NCI-H510A (cell line): ENCODE data around the gene NKAIN2.

Experiments
- DNase-seq: peaks from one replicate; lab custom pipeline; 2025; lab: John Stamatoyannopoulos, UW

Gene NKAIN2

DNA sequence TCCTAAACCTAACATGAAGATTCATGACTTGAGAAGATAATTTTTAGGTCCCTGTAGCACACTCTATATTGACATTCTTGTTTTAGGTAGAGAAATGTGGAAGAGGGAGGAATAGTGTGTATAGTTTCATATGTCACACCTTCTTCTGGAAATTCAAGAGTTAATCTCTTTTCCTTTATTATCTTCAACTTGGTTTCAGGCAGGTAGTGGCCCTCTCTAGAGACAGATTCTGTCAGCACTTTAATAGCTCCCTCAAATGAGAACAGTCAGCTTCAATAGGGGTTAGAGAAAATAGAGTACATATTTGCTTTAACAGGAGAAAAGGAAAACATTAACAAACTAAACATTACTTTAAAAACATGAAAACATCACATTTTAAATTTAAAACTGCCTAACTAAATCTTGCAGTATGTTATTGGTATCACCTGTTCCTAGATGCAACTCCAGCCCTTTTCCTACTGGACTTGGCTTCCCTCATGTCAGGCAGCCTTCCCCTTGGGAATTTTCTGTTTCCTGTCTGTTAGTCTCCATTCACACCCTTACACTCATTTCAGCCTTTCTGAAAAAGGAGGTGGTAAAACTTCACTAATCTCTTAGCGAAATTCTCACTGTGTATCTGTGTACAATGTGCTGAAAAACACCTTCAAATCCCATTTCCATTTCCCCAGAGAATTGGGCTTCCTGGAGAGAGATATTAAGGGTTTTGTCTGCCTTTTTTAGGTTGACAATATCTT is 966.3 kb downstream of the NKAIN2 start:
- DNase-seq: no peak

DNA sequence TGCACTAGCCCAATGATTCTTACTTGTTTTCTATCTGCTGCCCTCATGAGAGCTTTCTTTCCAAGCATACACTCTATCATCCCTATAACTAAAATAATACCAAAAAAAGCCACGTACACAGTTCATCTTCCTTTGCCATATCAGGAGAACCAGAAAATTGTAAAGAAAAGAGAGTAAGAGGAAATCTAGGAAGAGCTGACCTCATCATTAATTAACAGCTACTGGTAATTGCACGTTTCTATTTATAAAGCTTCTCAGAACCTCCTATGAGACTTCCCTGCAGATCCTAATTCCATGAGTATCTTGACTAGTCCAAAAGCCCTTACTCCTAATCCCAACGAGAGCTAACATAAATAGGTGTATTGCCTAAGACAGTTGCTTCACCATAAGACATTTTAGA is 967.1 kb downstream of the NKAIN2 start:
- DNase-seq: no peak

DNA sequence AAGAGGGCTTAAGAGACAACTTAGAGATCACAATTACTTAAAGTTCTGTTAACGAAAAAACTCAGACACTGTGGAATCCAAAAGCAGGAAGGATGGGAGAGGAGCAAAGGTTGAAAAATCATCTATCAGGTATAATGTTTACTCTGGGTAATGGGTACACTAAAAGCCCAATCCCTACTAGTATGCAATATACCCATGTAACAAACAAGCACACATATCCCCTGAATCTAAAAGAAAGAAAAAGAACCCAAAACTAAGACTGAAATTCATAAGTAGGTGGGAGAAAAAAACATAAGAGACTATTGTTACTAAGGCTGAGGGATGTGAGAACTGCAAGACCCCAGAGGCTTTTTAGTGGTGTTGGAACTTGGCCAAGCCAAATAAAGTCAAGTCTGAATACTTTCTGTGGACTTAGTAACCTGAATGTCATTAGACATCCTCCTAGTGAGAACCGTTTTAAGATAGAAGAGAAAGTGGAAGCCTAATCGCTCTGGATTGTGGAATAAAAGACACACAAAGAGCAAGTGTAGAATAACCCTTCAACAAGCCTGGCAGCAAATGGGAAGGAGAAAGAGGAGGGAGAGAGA is 969.2 kb downstream of the NKAIN2 start:
- DNase-seq: no peak

DNA sequence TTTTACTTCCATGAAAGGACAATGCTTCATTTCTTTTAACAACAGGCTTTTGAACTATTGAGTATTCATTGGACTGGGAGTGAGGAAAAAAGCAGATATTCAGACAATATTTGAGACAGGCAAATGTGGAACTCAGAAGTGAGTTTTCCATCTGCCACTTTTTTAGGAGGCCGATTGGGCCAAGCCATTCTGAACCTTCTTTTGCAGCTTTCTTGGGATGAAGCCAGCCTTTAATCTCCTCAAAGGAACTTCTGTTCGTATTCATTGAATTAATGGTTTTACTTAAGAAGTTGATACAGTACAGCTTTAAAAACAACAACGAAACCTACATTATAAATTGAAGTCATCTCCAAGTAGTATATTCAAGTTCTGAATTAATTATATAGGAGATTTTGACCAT is 971.5 kb downstream of the NKAIN2 start:
- DNase-seq: no peak

DNA sequence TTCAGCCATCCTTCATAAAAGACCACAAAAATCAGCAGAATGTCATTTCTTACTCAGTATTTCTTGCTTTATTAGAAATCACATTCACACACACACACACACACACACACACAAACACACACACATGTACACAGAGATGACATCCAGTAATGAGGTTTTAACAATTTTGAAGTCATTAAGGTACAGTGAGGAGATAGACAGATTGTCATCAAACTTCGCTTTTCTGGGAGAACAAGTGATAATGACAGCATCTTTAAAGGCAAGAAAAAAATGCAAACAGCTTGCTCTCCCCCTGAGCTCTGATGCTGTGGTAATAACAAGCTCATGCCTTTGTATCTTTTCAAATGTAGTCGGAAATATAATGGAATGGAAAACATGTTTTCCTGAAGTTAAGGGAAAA is 974.2 kb downstream of the NKAIN2 start:
- DNase-seq: no peak

DNA sequence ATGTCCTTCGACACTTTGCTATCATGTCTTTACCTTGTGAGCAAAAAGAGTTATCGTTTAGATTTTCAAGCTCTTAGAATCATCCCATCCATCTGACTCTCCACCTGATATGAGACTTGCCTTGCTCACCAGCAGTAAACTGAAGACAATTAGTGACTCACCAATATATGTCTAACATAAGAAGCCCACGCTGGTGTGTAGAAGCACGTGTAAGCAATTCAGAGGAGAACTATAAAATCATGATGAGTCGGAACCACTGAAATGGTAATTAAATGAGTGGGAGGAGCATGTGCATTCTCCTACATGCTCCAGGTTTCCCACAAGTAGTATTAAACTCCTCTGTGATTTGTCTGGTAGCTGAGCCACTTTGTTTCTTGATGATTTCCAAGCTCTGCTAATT is 977.0 kb downstream of the NKAIN2 start:
- DNase-seq: no peak

DNA sequence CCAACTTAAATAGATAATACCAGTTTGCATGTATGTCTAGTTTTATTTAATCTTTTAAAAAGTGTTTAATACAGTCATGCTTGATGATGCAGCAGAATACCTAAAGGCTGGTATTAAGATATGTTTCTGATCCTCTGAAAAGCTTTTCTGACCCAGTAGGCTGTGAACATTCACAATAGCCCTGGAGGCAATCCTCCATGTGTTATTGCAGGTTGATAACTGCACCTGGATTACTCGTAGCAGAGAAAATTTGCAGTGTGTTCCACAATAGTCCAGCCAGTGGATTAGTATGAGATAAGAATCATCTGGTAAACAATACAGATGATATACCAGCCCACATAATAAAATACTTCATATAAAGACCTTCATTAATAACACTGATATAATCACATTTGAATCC is 979.7 kb downstream of the NKAIN2 start:
- DNase-seq: no peak

DNA sequence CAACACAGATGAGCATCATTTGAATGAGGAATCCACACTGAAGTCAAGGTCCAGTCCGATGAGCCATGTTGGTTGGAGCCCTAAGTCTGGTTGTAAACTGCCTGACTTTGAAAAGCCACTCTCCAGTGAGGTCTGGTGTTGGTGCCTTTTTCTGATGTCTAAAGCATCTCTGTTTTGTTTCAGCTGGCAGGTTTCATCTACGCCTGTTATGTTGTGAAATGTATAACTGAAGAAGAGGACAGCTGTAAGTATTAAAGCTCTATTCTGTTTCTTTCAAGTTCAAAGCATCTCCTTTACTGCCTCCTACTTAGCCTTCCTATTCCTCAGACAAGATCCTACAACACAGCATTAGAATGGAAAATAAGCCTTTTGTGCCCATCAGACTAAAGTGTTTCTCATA is 987.5 kb downstream of the NKAIN2 start:
- no peak for DNase-seq

DNA sequence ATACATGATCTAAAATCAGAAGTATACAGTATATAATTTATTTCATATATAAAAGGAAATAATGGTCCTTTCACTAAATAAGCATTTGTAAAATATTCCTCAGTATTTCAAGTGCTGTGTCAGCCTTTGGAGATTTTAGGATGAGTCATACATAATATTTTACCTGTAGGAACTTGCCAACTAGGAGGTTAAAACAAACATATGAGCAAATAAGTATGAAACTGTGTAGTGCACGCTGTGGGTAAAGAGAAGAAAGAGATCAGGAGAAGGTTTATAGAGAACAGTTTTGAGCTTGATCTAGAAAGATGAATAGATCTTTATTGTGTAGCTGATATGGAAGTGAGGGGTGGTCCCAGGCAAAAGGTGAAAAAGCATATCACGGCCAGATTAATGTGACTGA is 988.7 kb downstream of the NKAIN2 start:
- DNase-seq: no peak

DNA sequence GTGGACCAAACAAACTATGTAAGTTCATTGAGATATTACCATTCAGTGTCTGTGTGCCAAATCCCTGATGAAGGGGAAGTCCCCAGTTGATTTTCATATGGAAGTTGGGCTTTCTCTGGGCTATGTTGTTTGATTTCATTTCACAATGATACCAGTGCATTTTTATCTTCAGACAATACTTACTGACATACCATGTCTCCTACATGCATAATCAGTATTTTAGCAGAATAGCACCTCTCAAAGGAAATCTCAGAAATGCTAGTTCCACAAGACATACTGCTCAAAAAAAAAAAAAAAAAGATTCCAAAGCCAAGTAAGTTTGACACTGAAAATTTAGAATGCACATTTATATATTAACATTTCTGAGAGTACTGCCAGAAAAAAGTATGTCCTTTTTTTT is 989.7 kb downstream of the NKAIN2 start:
- no peak for DNase-seq

DNA sequence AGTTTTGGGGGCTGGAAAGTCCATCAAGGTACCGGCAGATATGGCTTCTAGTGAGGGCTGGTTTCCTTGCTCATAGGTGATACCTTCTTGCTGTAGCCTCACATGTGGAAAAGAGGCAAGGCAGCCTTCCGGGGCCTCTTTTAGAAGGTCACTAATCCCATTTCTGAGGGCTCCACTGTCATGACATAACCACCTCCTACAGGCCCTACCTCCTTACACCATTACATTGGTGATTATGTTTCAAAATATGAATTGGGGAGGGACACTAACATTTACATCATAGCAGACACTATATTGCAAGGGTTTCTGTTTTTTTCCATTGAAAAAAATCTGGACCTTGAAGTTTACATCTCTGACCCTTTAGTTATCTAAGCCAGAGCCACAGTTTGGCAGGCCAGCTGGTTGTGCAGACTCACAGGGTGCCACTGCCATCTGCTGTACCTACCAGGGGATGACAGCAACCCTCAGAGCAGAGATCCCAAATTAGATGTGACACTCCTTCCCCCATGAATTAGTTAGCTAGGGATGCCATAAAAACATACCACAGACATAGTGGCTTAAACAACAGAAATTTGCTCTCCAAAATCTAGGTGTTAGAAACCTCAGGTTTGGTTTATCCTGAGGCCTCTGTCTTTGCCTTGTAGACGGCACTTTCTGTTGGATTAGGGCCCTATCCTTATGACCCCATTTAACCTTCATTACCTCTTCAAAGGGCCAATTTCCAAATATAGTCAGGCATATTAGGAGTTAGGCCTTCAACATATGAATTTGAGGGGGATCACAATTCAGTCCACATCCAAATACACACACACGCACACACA is 992.2 kb downstream of the NKAIN2 start:
- no peak for DNase-seq

DNA sequence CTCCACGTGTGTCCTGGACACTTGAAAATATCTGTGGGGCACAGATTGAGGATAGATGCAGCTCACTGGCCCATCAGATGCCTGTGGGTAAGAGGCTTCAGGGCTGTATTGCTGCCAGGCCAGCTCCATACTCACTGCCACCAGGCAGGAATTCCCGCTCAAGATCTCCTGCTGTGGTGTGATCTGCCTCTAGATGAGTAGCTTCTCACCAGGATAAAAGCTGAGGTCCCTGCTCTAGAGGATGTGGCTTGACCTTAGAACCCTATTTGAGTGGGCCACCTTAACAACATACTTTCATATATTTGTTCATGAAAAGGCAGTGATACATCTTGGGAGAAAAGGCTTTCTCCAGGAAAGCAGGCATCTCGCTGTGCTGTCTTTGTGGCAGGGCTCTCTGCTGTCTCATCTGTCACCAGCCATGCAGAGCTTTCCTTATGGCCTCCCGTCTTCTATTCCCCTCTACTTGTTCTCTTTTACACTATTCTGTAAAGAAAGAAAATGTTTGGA is 992.9 kb downstream of the NKAIN2 start:
- no peak for DNase-seq

DNA sequence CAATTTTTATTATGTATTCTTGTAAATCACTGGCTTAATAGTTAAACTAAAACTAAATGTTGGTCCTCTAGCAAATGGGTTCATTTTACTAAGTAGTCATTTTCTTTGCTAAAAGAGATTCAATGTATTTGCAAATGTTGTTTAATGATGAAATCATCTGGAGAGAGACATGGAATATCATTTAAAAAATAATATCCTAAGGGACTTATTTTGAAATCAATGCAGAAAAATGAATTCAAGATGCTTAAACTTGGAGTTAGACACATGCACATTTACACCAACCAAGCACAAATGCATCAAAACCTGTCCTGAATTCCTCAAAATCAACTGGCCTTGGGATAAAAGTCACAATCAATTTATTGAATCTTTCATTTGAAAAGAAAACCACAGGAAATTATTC is 993.6 kb downstream of the NKAIN2 start:
- DNase-seq: no peak

DNA sequence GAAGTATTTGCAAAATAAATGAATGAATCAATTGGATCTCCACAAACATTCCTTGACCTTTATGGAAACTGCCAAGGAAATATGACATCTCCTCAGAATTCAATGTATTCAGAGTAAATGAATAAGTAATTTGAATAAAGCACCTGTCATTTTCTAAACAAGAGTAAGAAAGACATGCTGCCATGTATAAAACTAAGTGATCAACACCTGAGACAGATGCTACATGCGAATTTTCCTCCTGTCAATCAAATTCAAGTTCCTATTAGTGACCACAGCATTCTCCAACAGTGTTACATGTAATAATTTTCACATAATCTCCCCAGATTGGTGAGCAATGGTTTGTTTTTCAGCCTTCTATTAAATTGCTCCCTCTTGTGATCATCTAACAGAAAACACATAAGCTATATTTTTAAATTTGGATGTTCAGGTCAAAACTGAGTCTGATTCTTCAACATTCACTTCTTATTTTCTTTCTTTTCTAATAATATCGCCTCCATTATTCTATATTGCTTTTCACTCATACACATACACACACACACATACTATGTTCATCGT is 995.4 kb downstream of the NKAIN2 start:
- DNase-seq: no peak

DNA sequence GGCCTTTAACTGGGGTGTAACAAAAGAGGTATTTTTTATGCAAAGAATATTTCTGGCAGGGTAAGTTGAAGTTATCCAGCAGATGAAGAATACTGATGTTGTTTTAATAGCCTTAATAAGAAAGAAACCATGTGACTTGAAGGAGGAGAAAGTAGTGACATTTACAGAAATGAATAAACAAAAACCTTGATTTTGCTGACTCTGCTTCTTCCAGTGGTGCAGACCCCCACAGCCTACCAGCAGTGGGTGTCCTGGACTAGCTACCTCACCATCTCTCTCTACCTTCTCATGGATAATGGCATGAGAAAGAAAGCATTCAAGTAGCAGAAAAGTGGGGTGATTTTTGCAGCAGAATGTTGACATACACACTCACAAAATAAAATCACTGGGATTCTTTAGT is 996.0 kb downstream of the NKAIN2 start:
- no peak for DNase-seq

DNA sequence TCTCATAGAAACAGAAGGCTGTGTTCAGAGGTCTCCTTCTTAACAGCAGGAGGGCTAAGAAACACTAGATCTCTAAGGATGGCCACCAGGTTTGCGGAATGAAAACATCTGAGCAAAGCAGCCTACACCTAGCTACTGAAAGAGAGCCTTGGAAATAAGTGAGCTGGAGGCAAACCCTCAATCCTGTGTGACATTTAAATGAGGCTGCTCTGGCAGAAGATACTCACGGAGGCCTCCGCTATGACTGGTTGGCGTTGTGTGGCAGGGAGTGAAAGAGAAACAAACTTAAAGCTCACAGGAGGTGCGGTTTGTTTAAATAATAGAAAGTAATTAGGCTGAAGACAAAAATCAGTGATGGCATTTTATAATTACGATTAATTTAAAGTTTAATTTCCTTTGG is 996.6 kb downstream of the NKAIN2 start:
- no peak for DNase-seq

DNA sequence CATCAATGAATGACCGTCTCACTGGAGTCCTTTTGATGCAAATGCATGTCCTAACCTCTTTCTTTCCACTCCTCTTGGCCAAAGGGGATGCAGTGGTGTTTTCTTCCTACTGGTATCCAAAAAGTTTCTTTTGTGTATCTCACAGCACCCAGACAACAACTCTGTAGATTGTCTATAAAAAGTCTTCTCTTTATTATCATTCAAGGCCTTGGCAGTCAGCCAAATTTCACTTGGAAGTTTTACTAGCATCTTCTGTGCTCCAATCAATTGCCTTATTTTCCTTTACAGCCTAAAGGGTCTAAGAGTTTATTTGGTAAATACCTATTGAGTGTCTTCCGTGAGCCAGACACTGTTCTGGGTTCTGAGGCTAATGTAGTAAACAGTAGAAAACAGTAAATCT is 1008.4 kb downstream of the NKAIN2 start:
- no peak for DNase-seq

DNA sequence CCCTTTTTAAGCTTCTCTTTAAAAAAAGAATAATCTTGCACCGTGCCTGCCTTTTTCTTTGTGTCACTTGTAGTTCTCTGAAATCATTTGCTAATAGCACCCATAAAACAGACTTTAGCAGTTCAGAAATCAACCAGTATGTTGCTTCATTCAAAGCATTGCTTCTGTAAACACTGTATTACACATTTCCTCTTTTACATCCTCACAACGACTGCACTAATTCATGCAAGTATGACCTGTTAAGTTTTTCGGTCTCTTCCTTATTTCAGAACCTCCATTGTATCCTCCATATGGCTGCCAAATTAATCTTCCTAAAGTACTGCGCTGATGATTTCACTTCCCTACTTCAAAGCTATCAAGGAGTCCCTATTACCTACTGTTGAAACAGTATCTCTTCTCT is 1015.7 kb downstream of the NKAIN2 start:
- DNase-seq: no peak

DNA sequence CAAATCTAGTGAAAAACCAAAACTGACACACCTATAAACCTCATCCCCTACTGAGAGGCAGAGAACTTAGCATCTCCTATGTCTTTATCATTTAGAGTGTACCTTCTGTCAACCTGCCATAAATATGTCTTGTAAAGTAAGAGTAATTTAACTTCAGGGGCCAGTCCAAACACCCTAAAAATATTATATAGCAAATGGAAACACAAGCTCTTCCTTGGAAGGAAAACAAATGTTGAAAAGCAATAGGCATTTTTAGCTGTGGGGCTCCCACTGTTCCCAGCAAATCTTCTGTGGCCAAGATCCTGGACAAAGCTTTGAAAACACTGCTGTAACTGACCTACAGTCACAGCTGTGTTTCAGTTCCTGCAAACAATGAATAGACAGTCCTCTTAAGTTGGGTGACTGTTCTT is 1018.5 kb downstream of the NKAIN2 start:
- no peak for DNase-seq

DNA sequence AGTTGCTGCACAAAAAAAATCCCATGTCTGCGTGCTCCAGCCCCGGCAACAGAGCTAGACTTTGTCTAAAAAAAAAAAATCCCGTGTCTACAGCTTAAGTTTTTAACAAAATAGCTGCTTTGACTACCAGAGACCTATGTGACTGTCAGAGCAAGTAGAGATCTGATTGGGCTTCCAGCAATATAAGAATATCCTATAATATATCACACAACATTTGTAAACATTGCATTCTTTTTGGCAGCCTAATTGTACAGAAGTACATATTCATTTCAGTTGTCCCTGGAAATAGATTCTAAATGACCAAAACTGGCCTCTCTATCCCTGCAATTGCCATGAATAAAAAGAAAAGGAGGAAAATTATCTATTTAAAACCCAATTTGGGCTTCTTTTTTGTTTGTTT is 1019.1 kb downstream of the NKAIN2 start:
- DNase-seq: no peak

DNA sequence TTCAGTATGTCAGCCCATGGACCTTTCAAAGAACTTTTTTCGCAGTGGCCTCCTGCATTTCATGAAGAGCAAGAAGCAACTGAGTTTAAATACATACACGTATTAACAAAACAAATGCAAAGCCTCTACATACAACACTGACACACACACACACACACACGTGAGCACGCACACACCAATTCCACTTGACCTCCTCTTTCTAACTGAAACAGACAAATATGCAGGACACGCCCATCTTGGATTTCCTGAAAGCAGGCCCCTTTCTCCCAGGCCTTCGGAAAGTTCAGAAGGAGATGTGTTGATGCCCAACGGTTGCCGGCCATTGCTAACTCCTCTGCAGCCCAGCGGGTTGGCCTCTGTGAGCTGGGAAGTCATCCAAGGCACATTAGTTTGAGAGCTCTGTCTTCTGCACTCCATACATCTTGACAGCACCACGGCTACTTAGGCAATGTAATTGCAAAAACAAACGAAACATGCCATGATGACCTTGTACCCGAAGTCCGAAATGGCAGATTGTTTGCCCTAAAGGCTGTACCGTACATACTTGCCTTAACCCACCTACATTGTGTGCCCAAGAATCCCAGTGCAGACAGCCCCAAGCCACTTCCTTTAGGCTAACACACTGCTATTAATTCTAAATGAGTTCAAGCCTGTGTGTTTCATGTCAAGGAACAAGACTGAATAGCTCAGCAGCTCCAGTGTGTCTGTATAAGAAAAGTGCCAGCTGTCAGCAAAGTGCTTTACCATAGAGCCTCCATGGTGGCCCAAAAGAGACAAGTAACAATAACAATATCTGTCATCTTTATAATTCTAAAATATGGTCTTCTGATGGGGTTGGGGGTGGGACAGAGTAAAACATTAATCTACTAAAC is 1019.8 kb downstream of the NKAIN2 start:
- no peak for DNase-seq

DNA sequence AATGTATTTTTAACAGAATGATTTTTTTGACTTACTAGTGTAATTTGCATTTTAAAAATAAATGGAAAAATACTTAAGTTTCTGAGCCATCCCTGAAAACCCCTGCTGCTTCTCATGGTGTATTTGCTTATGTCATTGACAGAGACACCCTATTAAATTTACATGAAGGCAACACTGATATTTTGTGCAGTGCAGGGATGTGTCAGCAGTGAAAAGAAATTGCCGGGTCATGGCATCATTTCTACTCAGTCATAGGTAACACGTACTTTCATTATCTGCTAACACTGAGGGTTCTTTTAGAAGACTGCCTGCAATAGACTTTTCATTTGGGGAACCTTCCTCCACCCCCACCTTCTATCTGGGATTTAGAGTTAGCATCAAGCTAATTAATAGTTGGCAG is 1021.9 kb downstream of the NKAIN2 start:
- no peak for DNase-seq
